GM19397 (cell line): ENCODE results near the gene RPL34.
A peak's percentile ranks its signal among the peaks of the same experiment; 100 is the strongest.

Experiments
- ATAC-seq: cut with Tn5 transposase; IDR thresholded peaks from one replicate; pipeline ENCODE4 v1.9.1; 2021; ENCODE audit warnings: mild to moderate bottlenecking, moderate library complexity; ENCODE audit not compliant: unreplicated experiment

The RPL34 gene

GRCh38 chr4:108622828-108623227 is 2.5 kb downstream of the RPL34 start:
- ATAC-seq: no peak

- ATAC-seq: no peak
These were observed 4.1 kb downstream of the RPL34 start for GRCh38 chr4:108624263-108625056.

GRCh38 chr4:108626056-108626455 is 5.7 kb downstream of the RPL34 start:
- no peak for ATAC-seq

GRCh38 chr4:108628411-108628810 is 8.0 kb downstream of the RPL34 start:
- ATAC-seq: no peak

- no peak for ATAC-seq
These were observed 14.8 kb downstream of the RPL34 start for GRCh38 chr4:108635070-108635655.

- no peak for ATAC-seq
These were observed 15.9 kb downstream of the RPL34 start for GRCh38 chr4:108636246-108636645.

- ATAC-seq: no peak
These were observed 17.5 kb downstream of the RPL34 start for GRCh38 chr4:108637856-108638255.

GRCh38 chr4:108644237-108644636 is 23.9 kb downstream of the RPL34 start:
- ATAC-seq: no peak

- no peak for ATAC-seq
These were observed 26.3 kb downstream of the RPL34 start for GRCh38 chr4:108646706-108647105.

- ATAC-seq: peak; percentile 1
These were observed 29.5 kb downstream of the RPL34 start for GRCh38 chr4:108649863-108650211.

- ATAC-seq: peak; percentile 91
These were observed 30.0 kb downstream of the RPL34 start, which contains the start of gene OSTC for GRCh38 chr4:108650212-108651013. TSS of gene OSTC (plus strand) at chr4:108650599. CDS start at chr4:108650656, 57 bp downstream.

- ATAC-seq: no peak
These were observed 30.8 kb downstream of the RPL34 start for GRCh38 chr4:108651014-108651791.

GRCh38 chr4:108662629-108663028 is 42.3 kb downstream of the RPL34 start:
- no peak for ATAC-seq

GRCh38 chr4:108674356-108674977 is 54.1 kb downstream of the RPL34 start:
- no peak for ATAC-seq
